ENCODE data around the gene CDK19. TPM values are rescaled to one million over a fixed set of nuclear protein-coding genes. Genes with fewer than 3 reads are reported as not detected.

The CDK19 gene
- total RNA-seq, 2 donors from 2014 or later, result 16.8 to 20.8 TPM

- no peaks in the 10 kb centered on the region for H3K27me3 ChIP-seq (ENCODE audit: control insufficient read depth, insufficient read depth, low read length, poor library complexity, severe bottlenecking)
- 93 to 98% methylated on average over 2 of the region's 2 CpGs for WGBS, 2 experiments (ENCODE audit: insufficient coverage in 1 of 2, insufficient read length in 1 of 2)
- Mint-ChIP-seq H3K4me1 (peaks cover 20% of the 10 kb centered on the region), H3K4me3 (no peak overlapping the region), H3K27ac (no peak overlapping the region), H3K27me3 (ENCODE audit: insufficient read depth) (no peaks in the 10 kb centered on the region), H3K36me3 (ENCODE audit: low read depth) (peaks cover under 1% of the 10 kb centered on the region), H3K9me3 (no peaks in the 10 kb centered on the region)
- no peak for DNase-seq
- H3K4me3 ChIP-seq (ENCODE audit: low read length), result no peak overlapping the region
- no peak overlapping the region for H3K27ac ChIP-seq (ENCODE audit: low read depth, low read length)
- TF ChIP-seq, protein P1, sequence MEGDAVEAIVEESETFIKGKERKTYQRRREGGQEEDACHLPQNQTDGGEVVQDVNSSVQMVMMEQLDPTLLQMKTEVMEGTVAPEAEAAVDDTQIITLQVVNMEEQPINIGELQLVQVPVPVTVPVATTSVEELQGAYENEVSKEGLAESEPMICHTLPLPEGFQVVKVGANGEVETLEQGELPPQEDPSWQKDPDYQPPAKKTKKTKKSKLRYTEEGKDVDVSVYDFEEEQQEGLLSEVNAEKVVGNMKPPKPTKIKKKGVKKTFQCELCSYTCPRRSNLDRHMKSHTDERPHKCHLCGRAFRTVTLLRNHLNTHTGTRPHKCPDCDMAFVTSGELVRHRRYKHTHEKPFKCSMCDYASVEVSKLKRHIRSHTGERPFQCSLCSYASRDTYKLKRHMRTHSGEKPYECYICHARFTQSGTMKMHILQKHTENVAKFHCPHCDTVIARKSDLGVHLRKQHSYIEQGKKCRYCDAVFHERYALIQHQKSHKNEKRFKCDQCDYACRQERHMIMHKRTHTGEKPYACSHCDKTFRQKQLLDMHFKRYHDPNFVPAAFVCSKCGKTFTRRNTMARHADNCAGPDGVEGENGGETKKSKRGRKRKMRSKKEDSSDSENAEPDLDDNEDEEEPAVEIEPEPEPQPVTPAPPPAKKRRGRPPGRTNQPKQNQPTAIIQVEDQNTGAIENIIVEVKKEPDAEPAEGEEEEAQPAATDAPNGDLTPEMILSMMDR (conservative IDR thresholded peaks at IDR 0.05), result no peak
- H3K9me3 ChIP-seq (ENCODE audit: control insufficient read depth, low read length), result peaks cover 14% of the 10 kb centered on the region
- peaks cover 5% of the 10 kb centered on the region for H3K36me3 ChIP-seq (ENCODE audit: control insufficient read depth, insufficient read depth, low read length)
- H3K4me1 ChIP-seq (ENCODE audit: control insufficient read depth, insufficient read depth, low read length), result no peaks in the 10 kb centered on the region
- H3K9ac ChIP-seq (ENCODE audit: extremely low read depth, low read length, poor library complexity, severe bottlenecking), result no peak overlapping the region
Measured at GRCh38 chr6:110661414-110661813, 153.9 kb downstream of the CDK19 start.

GRCh38 chr6:110660066-110660655 is 155.1 kb downstream of the CDK19 start:
- Histone ChIP-seq H3K27ac (ENCODE audit: low read depth, low read length) (no peak overlapping the region), H3K4me3 (ENCODE audit: low read length) (no peak overlapping the region), H3K9ac (ENCODE audit: extremely low read depth, low read length, poor library complexity, severe bottlenecking) (no peak overlapping the region), H3K4me1 (ENCODE audit: control insufficient read depth, insufficient read depth, low read length) (no peaks in the 10 kb centered on the region), H3K9me3 (ENCODE audit: control insufficient read depth, low read length) (peaks cover 14% of the 10 kb centered on the region), H3K36me3 (ENCODE audit: control insufficient read depth, insufficient read depth, low read length) (peaks cover 5% of the 10 kb centered on the region), H3K27me3 (ENCODE audit: control insufficient read depth, insufficient read depth, low read length, poor library complexity, severe bottlenecking) (no peaks in the 10 kb centered on the region)
- Mint-ChIP-seq H3K27ac (no peak overlapping the region), H3K36me3 (ENCODE audit: low read depth) (peaks cover 4% of the 10 kb centered on the region), H3K27me3 (ENCODE audit: insufficient read depth) (no peaks in the 10 kb centered on the region), H3K9me3 (no peaks in the 10 kb centered on the region), H3K4me3 (no peak overlapping the region), H3K4me1 (peaks cover 31% of the 10 kb centered on the region)
- no peak for DNase-seq
- WGBS, 2 experiments (ENCODE audit: insufficient coverage in 1 of 2, insufficient read length in 1 of 2), result 94 to 98% methylated on average over 4 to 9 of the region's 9 CpGs
- TF ChIP-seq, protein P1 (conservative IDR thresholded peaks at IDR 0.05), result no peak

DNA sequence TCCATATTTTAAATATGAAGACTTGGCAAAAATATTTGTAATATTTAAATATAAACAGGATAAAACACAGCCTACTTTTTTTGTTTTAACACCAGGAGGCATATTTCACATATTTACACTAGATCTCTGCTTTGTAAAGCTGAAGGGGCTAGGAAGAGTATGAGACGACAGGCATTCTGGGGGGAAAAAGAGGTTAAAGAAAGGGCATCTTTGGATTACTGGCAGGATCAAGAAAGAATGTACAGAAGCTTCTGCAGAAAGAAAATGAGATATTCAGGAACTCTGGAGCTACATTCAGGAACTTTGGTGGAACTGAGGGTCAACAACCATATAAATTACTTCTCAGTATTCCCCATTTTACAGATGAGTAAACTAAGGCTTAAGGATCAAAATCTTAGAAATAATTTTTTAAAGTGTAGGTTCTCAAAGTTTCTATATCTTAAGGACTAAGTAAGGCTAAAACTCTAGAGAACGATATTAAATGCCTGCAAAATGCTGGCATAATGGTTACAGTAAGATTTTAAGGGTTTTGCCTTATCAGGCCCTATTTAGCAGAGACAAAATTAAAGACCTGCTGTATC is 156.5 kb downstream of the CDK19 start:
- TF ChIP-seq, protein P1 (conservative IDR thresholded peaks at IDR 0.05), result no peak
- Mint-ChIP-seq H3K9me3 (no peaks in the 10 kb centered on the region), H3K27me3 (ENCODE audit: insufficient read depth) (no peaks in the 10 kb centered on the region), H3K4me3 (no peak overlapping the region), H3K27ac (no peak overlapping the region), H3K36me3 (ENCODE audit: low read depth) (peaks cover 6% of the 10 kb centered on the region), H3K4me1 (peaks cover 33% of the 10 kb centered on the region)
- Histone ChIP-seq H3K27ac (ENCODE audit: low read depth, low read length) (no peak overlapping the region), H3K9me3 (ENCODE audit: control insufficient read depth, low read length) (peaks cover 14% of the 10 kb centered on the region), H3K4me1 (ENCODE audit: control insufficient read depth, insufficient read depth, low read length) (no peaks in the 10 kb centered on the region), H3K36me3 (ENCODE audit: control insufficient read depth, insufficient read depth, low read length) (peaks cover 5% of the 10 kb centered on the region), H3K27me3 (ENCODE audit: control insufficient read depth, insufficient read depth, low read length, poor library complexity, severe bottlenecking) (no peaks in the 10 kb centered on the region), H3K4me3 (ENCODE audit: low read length) (no peak overlapping the region), H3K9ac (ENCODE audit: extremely low read depth, low read length, poor library complexity, severe bottlenecking) (no peak overlapping the region)
- no peak for DNase-seq
- WGBS, 2 experiments (ENCODE audit: insufficient coverage in 1 of 2, insufficient read length in 1 of 2), result 97 to 100% methylated on average over 2 of the region's 2 CpGs
